ENCODE data around the gene GCDH.
"Not testable (repeated sequence)": the region's sequence is repeated elsewhere in the genome, so short reads cannot be mapped to it uniquely, and the experiment has no call there.

Gene GCDH

GRCh38 chr19:12872255-12872654, 18.7 kb upstream of the GCDH start:
- DNase-seq (ENCODE audit: low read depth in 1 of 2, low spot score in 1 of 2), result no peak

- peak in 1 of 2 donors; percentile 42 for DNase-seq (ENCODE audit: low read depth in 1 of 2, low spot score in 1 of 2)
Measured at GRCh38 chr19:12872941-12873890, 17.7 kb upstream of the GCDH start.

- no peak for DNase-seq (ENCODE audit: low read depth in 1 of 2, low spot score in 1 of 2)
Measured at GRCh38 chr19:12873891-12874745, 16.8 kb upstream of the GCDH start.

- no peak for DNase-seq (ENCODE audit: low read depth in 1 of 2, low spot score in 1 of 2)
Measured at GRCh38 chr19:12875086-12875485, 15.9 kb upstream of the GCDH start.

- no peak for DNase-seq (ENCODE audit: low read depth in 1 of 2, low spot score in 1 of 2)
Measured at GRCh38 chr19:12880551-12881171, 10.3 kb upstream of the GCDH start.

- DNase-seq (ENCODE audit: low read depth in 1 of 2, low spot score in 1 of 2), result peak; percentile 74 to 79
Measured at GRCh38 chr19:12881172-12881808, 9.7 kb upstream of the GCDH start, which contains the start of gene DNASE2. Gene DNASE2, minus strand, starts transcription at chr19:12881449. Its CDS starts 74 bp downstream, at chr19:12881375.

- DNase-seq (ENCODE audit: low read depth in 1 of 2, low spot score in 1 of 2), result no peak
Measured at GRCh38 chr19:12882589-12882988, 8.4 kb upstream of the GCDH start.

GRCh38 chr19:12884202-12884601, 6.8 kb upstream of the GCDH start:
- no peak for DNase-seq (ENCODE audit: low read depth in 1 of 2, low spot score in 1 of 2)

GRCh38 chr19:12884627-12884925, 6.4 kb upstream of the GCDH start:
- DNase-seq (ENCODE audit: low read depth in 1 of 2, low spot score in 1 of 2), result no peak

- peak; percentile 80 to 81 for DNase-seq (ENCODE audit: low read depth in 1 of 2, low spot score in 1 of 2)
Measured at GRCh38 chr19:12884926-12885748, 5.8 kb upstream of the GCDH start.

- DNase-seq (ENCODE audit: low read depth in 1 of 2, low spot score in 1 of 2), result no peak
Measured at GRCh38 chr19:12885749-12886650, 5.0 kb upstream of the GCDH start.

- DNase-seq (ENCODE audit: low read depth in 1 of 2, low spot score in 1 of 2), result no peak
Measured at GRCh38 chr19:12886651-12886968, 4.3 kb upstream of the GCDH start.

GRCh38 chr19:12886969-12887747, 3.8 kb upstream of the GCDH start, which contains the start of gene KLF1:
Gene KLF1, minus strand, starts transcription at chr19:12887201. Its CDS starts 61 bp downstream, at chr19:12887140.
- DNase-seq (ENCODE audit: low read depth in 1 of 2, low spot score in 1 of 2), result no peak

- no peak for DNase-seq (ENCODE audit: low read depth in 1 of 2, low spot score in 1 of 2)
Measured at GRCh38 chr19:12888006-12888603, 2.9 kb upstream of the GCDH start.

- not testable (repeated sequence) for DNase-seq (ENCODE audit: low read depth in 1 of 2, low spot score in 1 of 2)
Measured at GRCh38 chr19:12890299-12890786, 617 bp upstream of the GCDH start.

GRCh38 chr19:12891553-12892021, 627 bp downstream of the GCDH start:
- no peak for DNase-seq (ENCODE audit: low read depth in 1 of 2, low spot score in 1 of 2)

- no peak for DNase-seq (ENCODE audit: low read depth in 1 of 2, low spot score in 1 of 2)
Measured at GRCh38 chr19:12893582-12893981, 2.6 kb downstream of the GCDH start.

- no peak for DNase-seq (ENCODE audit: low read depth in 1 of 2, low spot score in 1 of 2)
Measured at GRCh38 chr19:12896460-12896859, 5.5 kb downstream of the GCDH start.
